WTC11 (cell line): ENCODE measurements around the gene CTCFL. TPM values are rescaled to one million over a fixed set of nuclear protein-coding genes. Genes with fewer than 3 reads are reported as not detected.

Experiments
- ATAC-seq: fragments of 200-7000 bp; cut with Tn5 transposase; 2 replicates; pipeline ENCODE4 v1.10.0; 2021; ENCODE audit warnings: mild to moderate bottlenecking, moderate library complexity
- CTCF ChIA-PET: fragments of 300-600 bp; sonication (Branson Sonifier 250); formaldehyde crosslinking; loops from one replicate; lab custom pipeline; 2021; ENCODE audit warnings: antibody characterized with exemption; lab: Charles Lee
- POLR2A ChIA-PET: fragments of 350-600 bp; sonication (Branson Sonifier 250); formaldehyde crosslinking; loops from one replicate; lab custom pipeline; 2021; ENCODE audit warnings: antibody characterized with exemption; lab: Charles Lee
- DNase-seq: peaks from one replicate; pipeline ENCODE4 v3.0.0; 2021; ENCODE audit warnings: low spot score
- H3K27ac Mint-ChIP-seq: 2 replicates; pipeline ENCODE4 v1.8.0; 2021; ENCODE audit warnings: mixed read lengths
- H3K27me3 Mint-ChIP-seq: 2 replicates; pipeline ENCODE4 v1.8.0; 2021; ENCODE audit warnings: low read depth, mild to moderate bottlenecking, moderate library complexity, mixed read lengths
- H3K36me3 Mint-ChIP-seq: 2 replicates; pipeline ENCODE4 v1.8.0; 2021; ENCODE audit warnings: mixed read lengths
- H3K4me1 Mint-ChIP-seq: 2 replicates; pipeline ENCODE4 v1.8.0; 2022; ENCODE audit warnings: mixed read lengths
- H3K4me3 Mint-ChIP-seq: 2 replicates; pipeline ENCODE4 v1.8.0; 2021; ENCODE audit warnings: mild to moderate bottlenecking, moderate library complexity, mixed read lengths
- H3K9me3 Mint-ChIP-seq: 2 replicates; pipeline ENCODE4 v1.8.0; 2021; ENCODE audit warnings: mixed read lengths
- ARID4B ChIP-seq: sonication (generic); formaldehyde crosslinking; IDR thresholded peaks from 2 replicates; pipeline ENCODE4 v1.8.0; 2023; ENCODE audit warnings: missing genetic modification reagents, mild to moderate bottlenecking, borderline replicate concordance
- ATF3 ChIP-seq: sonication (generic); formaldehyde crosslinking; conservative IDR thresholded peaks from 2 replicates; pipeline ENCODE4 v1.8.1; 2022; ENCODE audit warnings: mild to moderate bottlenecking, missing genetic modification reagents
- E2F4 ChIP-seq: sonication (generic); formaldehyde crosslinking; IDR thresholded peaks from 2 replicates; pipeline ENCODE4 v1.8.1; 2022; ENCODE audit warnings: low read depth, mild to moderate bottlenecking, moderate library complexity, missing genetic modification reagents, borderline replicate concordance
- ESRRA ChIP-seq: sonication (generic); formaldehyde crosslinking; IDR thresholded peaks from 2 replicates; pipeline ENCODE4 v1.8.1; 2022; ENCODE audit warnings: mild to moderate bottlenecking, missing genetic modification reagents, borderline replicate concordance
- FOXJ3 ChIP-seq: sonication (generic); formaldehyde crosslinking; IDR thresholded peaks from 2 replicates; pipeline ENCODE4 v1.9.0; 2021; ENCODE audit warnings: missing genetic modification reagents, mild to moderate bottlenecking, borderline replicate concordance
- HMGXB4 ChIP-seq: sonication (generic); formaldehyde crosslinking; IDR thresholded peaks from 2 replicates; pipeline ENCODE4 v1.8.1; 2023; ENCODE audit warnings: mild to moderate bottlenecking, moderate library complexity, missing genetic modification reagents
- MAX ChIP-seq: sonication (generic); formaldehyde crosslinking; IDR thresholded peaks from 2 replicates; pipeline ENCODE4 v1.8.0; 2022; ENCODE audit warnings: mild to moderate bottlenecking, missing genetic modification reagents
- NFYB ChIP-seq: sonication (generic); formaldehyde crosslinking; conservative IDR thresholded peaks from 2 replicates; pipeline ENCODE4 v1.8.0; 2022; ENCODE audit warnings: low read depth, missing genetic modification reagents
- PRRX2 ChIP-seq: fragments of 250-450 bp; sonication (Bioruptor Pico); IDR thresholded peaks from 2 replicates; pipeline ENCODE4 v1.8.0; 2021; ENCODE audit warnings: mild to moderate bottlenecking
- RORB ChIP-seq: fragments of 250-450 bp; sonication (Bioruptor Pico); IDR thresholded peaks from 2 replicates; pipeline ENCODE4 v1.9.0; 2021; ENCODE audit warnings: mild to moderate bottlenecking
- SP1 ChIP-seq: sonication (generic); formaldehyde crosslinking; conservative IDR thresholded peaks from 2 replicates; pipeline ENCODE4 v1.8.1; 2022; ENCODE audit warnings: missing genetic modification reagents
- TEAD4 ChIP-seq: sonication (generic); formaldehyde crosslinking; IDR thresholded peaks from 2 replicates; pipeline ENCODE4 v1.8.0; 2022; ENCODE audit warnings: mild to moderate bottlenecking, missing genetic modification reagents
- USF2 ChIP-seq: sonication (generic); formaldehyde crosslinking; IDR thresholded peaks from 2 replicates; pipeline ENCODE4 v1.8.1; 2023; ENCODE audit warnings: mild to moderate bottlenecking, missing genetic modification reagents, moderate library complexity
- ZMAT4 ChIP-seq: fragments of 250-450 bp; sonication (Bioruptor Pico); IDR thresholded peaks from 2 replicates; pipeline ENCODE4 v1.9.0; 2021; ENCODE audit warnings: mild to moderate bottlenecking
- ZNF138 ChIP-seq: sonication (generic); formaldehyde crosslinking; conservative IDR thresholded peaks from 2 replicates; pipeline ENCODE4 v1.8.1; 2022; ENCODE audit warnings: mild to moderate bottlenecking, moderate library complexity, missing genetic modification reagents
- total RNA-seq: library from RNA; stranded (reverse); gene quantifications from 3 replicates; pipeline ENCODE4 v1.2.3, GENCODE V29; 2021
- TF ChIP-seq, protein P1 (sequence below): sonication (generic); formaldehyde crosslinking; conservative IDR thresholded peaks from 2 replicates; pipeline ENCODE4 v1.8.1; 2023; ENCODE audit warnings: mild to moderate bottlenecking, low read depth, missing genetic modification reagents, moderate library complexity
- TF ChIP-seq, protein P2 (sequence below): fragments of 200-600 bp; IDR thresholded peaks from 2 replicates; pipeline ENCODE4 v1.8.0; 2022; ENCODE audit warnings: antibody characterized with exemption

CTCFL gene
- total RNA-seq, 1 experiment from 2014 or later: 0.70 TPM

DNA sequence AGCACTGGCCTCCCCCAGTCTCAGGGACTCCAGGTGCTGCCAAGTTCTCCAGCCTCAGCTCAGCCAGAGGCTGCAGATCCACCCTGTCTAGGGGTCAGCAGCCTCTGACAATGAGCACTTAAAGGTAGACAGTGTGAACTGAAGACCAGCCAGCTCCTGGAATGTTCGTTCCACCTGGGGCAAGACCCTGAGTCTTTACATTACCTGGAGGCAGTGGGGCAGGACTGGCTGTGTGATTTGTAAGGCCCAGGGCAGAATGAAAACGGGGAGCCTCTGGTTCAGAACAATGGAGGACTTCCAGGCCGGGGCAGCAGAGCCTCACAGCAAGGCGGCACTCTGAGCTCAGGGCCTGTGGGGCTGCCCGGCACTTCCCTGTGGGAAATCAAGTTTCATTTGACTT lies 65.0 kb downstream of the CTCFL start (continued):
- TF ChIP-seq E2F4 (CRISPR knock-in tag) (no peak), FOXJ3 (CRISPR knock-in tag) (no peak), SP1 (CRISPR knock-in tag) (no peak), PRRX2 (CRISPR knock-in tag) (no peak), TEAD4 (no peak), ZMAT4 (no peak)
- TF ChIP-seq, protein P1, sequence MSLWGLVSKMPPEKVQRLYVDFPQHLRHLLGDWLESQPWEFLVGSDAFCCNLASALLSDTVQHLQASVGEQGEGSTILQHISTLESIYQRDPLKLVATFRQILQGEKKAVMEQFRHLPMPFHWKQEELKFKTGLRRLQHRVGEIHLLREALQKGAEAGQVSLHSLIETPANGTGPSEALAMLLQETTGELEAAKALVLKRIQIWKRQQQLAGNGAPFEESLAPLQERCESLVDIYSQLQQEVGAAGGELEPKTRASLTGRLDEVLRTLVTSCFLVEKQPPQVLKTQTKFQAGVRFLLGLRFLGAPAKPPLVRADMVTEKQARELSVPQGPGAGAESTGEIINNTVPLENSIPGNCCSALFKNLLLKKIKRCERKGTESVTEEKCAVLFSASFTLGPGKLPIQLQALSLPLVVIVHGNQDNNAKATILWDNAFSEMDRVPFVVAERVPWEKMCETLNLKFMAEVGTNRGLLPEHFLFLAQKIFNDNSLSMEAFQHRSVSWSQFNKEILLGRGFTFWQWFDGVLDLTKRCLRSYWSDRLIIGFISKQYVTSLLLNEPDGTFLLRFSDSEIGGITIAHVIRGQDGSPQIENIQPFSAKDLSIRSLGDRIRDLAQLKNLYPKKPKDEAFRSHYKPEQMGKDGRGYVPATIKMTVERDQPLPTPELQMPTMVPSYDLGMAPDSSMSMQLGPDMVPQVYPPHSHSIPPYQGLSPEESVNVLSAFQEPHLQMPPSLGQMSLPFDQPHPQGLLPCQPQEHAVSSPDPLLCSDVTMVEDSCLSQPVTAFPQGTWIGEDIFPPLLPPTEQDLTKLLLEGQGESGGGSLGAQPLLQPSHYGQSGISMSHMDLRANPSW (CRISPR knock-in tag): no peak

DNA sequence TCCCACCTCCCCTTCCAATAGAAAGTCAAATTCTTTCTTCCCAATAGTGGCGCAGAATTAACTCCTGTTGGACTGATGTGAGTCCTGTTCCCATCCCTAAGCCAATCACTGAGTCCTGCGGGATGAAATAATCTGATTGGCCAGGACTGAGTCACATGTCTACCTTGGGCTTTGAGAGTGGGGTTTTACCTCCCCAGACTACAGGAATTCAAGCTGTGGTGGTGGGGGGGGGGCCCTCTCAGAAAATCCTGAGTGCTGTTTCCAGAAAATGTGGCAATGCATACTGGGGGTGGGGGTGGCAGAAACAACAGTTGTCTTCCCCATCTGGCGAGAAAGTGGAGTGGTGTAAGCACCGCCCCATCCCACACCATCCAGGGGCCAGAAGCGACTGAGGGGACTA lies 65.7 kb downstream of the CTCFL start:
- Mint-ChIP-seq H3K27me3 (no peaks in the 10 kb centered on the region), H3K4me3 (no peak overlapping the region), H3K4me1 (peaks cover 9% of the 10 kb centered on the region; the same call in 1 of the 2 replicates)
- no peak for ATAC-seq
- DNase-seq: no peak
- ChIA-PET CTCF (interaction anchor here (0.6 kb wide), 1 partner anchor 40 kb away, joined by 3 read pairs; no protein-coding TSS in a partner anchor), POLR2A (no interaction called here)
- TF ChIP-seq RORB (CRISPR knock-in tag) (no peak), HMGXB4 (CRISPR knock-in tag) (no peak), NFYB (0 out of 2 replicates have a peak, but pooled peaks have one; percentile 30), PRRX2 (CRISPR knock-in tag) (no peak), ATF3 (no peak), ARID4B (no peak), USF2 (peak; percentile 65), ZNF138 (CRISPR knock-in tag) (no peak), MAX (CRISPR knock-in tag) (no peak), ESRRA (CRISPR knock-in tag) (no peak), SP1 (CRISPR knock-in tag) (no peak)
- TF ChIP-seq, protein P2, sequence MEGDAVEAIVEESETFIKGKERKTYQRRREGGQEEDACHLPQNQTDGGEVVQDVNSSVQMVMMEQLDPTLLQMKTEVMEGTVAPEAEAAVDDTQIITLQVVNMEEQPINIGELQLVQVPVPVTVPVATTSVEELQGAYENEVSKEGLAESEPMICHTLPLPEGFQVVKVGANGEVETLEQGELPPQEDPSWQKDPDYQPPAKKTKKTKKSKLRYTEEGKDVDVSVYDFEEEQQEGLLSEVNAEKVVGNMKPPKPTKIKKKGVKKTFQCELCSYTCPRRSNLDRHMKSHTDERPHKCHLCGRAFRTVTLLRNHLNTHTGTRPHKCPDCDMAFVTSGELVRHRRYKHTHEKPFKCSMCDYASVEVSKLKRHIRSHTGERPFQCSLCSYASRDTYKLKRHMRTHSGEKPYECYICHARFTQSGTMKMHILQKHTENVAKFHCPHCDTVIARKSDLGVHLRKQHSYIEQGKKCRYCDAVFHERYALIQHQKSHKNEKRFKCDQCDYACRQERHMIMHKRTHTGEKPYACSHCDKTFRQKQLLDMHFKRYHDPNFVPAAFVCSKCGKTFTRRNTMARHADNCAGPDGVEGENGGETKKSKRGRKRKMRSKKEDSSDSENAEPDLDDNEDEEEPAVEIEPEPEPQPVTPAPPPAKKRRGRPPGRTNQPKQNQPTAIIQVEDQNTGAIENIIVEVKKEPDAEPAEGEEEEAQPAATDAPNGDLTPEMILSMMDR: no peak
- TF ChIP-seq, all 79 proteins: peak for 2
- no peak overlapping the region for H3K27ac Mint-ChIP-seq
- H3K36me3 Mint-ChIP-seq: no peaks in the 10 kb centered on the region
- H3K9me3 Mint-ChIP-seq: peaks cover 15% of the 10 kb centered on the region
